ENCODE measurements around the gene AGK.
"Not testable (repeated sequence)": the region's sequence is repeated elsewhere in the genome, so short reads cannot be mapped to it uniquely, and the experiment has no call there.

The AGK gene

DNA sequence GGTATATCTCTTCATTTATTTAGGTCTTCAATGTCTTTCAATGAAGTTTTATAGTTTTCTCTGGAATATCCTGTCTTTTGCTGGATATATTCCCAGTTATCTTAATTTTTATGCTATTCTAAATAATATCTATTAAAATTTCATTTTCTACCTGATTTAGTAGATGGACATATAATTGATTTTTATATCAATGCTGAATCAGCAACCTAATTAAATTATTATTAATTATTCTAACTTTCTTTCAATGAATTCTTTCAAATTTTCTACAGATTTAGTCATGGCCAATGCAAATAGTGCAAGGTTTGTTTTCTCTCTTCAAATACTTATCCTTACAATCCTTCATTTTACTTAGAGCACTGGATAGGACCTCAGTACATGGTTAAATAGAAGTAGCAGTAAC lies 94.0 kb downstream of the AGK start:
- H3K27me3 ChIP-seq (ENCODE audit: insufficient read depth, poor library complexity, severe bottlenecking) = no peaks in the 10 kb centered on the region
- no peak overlapping the region for H3K4me3 ChIP-seq (replicated peaks; ENCODE audit: insufficient read depth, low read length)
- no peak for DNase-seq (ENCODE audit: low read depth in 1 of 2, low spot score in 1 of 2)
- TF ChIP-seq, protein P1, sequence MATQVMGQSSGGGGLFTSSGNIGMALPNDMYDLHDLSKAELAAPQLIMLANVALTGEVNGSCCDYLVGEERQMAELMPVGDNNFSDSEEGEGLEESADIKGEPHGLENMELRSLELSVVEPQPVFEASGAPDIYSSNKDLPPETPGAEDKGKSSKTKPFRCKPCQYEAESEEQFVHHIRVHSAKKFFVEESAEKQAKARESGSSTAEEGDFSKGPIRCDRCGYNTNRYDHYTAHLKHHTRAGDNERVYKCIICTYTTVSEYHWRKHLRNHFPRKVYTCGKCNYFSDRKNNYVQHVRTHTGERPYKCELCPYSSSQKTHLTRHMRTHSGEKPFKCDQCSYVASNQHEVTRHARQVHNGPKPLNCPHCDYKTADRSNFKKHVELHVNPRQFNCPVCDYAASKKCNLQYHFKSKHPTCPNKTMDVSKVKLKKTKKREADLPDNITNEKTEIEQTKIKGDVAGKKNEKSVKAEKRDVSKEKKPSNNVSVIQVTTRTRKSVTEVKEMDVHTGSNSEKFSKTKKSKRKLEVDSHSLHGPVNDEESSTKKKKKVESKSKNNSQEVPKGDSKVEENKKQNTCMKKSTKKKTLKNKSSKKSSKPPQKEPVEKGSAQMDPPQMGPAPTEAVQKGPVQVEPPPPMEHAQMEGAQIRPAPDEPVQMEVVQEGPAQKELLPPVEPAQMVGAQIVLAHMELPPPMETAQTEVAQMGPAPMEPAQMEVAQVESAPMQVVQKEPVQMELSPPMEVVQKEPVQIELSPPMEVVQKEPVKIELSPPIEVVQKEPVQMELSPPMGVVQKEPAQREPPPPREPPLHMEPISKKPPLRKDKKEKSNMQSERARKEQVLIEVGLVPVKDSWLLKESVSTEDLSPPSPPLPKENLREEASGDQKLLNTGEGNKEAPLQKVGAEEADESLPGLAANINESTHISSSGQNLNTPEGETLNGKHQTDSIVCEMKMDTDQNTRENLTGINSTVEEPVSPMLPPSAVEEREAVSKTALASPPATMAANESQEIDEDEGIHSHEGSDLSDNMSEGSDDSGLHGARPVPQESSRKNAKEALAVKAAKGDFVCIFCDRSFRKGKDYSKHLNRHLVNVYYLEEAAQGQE (IDR thresholded peaks at IDR 0.05; ENCODE audit: insufficient replicate concordance, low read depth) = no peak
- TF ChIP-seq, protein P2, sequence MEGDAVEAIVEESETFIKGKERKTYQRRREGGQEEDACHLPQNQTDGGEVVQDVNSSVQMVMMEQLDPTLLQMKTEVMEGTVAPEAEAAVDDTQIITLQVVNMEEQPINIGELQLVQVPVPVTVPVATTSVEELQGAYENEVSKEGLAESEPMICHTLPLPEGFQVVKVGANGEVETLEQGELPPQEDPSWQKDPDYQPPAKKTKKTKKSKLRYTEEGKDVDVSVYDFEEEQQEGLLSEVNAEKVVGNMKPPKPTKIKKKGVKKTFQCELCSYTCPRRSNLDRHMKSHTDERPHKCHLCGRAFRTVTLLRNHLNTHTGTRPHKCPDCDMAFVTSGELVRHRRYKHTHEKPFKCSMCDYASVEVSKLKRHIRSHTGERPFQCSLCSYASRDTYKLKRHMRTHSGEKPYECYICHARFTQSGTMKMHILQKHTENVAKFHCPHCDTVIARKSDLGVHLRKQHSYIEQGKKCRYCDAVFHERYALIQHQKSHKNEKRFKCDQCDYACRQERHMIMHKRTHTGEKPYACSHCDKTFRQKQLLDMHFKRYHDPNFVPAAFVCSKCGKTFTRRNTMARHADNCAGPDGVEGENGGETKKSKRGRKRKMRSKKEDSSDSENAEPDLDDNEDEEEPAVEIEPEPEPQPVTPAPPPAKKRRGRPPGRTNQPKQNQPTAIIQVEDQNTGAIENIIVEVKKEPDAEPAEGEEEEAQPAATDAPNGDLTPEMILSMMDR (IDR thresholded peaks at IDR 0.05; ENCODE audit: insufficient read depth, low read length) = no peak
- TF ChIP-seq GABPA (IDR thresholded peaks at IDR 0.05; ENCODE audit: low read depth) = no peak
- no peak for TF ChIP-seq SPI1 (IDR thresholded peaks at IDR 0.05; ENCODE audit: borderline replicate concordance, low read depth)
- no peak for TF ChIP-seq POLR2AphosphoS5 (IDR thresholded peaks at IDR 0.05; ENCODE audit: low read depth)
- no peak overlapping the region for H3K27ac ChIP-seq (replicated peaks)

DNA sequence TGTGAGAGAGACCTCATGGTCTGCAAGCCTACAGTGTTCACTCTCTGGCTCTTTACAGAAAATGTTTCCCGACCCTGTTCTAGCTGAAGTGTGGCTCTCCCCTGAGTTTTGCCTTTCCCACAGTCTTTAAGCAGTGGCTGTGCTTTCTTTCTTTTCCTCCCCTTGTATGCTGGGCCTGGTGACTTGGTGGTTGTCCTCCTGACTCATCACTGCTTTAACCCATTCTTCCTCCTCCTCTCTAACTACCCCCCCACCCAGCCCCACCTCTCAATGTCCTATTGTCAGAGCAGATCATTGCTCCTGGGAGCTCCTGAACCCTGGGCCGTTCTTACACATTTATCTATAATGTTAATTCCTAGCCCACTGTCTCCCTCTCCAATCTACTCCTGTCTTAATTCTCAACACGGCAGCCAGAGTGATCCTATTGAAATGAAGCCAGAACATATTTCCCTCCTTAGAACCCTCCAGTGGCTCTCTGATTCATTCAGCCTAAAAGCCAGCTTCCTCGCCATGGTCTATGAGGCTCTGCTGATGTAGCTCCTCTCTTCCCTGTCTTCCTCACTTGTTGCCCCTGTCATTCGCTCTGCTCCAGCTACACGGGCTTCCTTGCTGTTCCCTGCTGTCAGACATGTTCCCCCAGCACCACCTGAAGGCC lies 95.7 kb downstream of the AGK start:
- TF ChIP-seq SPI1 (IDR thresholded peaks at IDR 0.05; ENCODE audit: borderline replicate concordance, low read depth) = no peak
- TF ChIP-seq, protein P2 (IDR thresholded peaks at IDR 0.05; ENCODE audit: insufficient read depth, low read length) = no peak
- TF ChIP-seq GABPA (IDR thresholded peaks at IDR 0.05; ENCODE audit: low read depth) = no peak
- TF ChIP-seq, protein P1 (IDR thresholded peaks at IDR 0.05; ENCODE audit: insufficient replicate concordance, low read depth) = no peak
- no peak for TF ChIP-seq POLR2AphosphoS5 (IDR thresholded peaks at IDR 0.05; ENCODE audit: low read depth)
- Histone ChIP-seq H3K4me3 (replicated peaks; ENCODE audit: insufficient read depth, low read length) (no peak overlapping the region), H3K27ac (replicated peaks) (no peak overlapping the region), H3K27me3 (ENCODE audit: insufficient read depth, poor library complexity, severe bottlenecking) (no peaks in the 10 kb centered on the region)
- no peak for DNase-seq (ENCODE audit: low read depth in 1 of 2, low spot score in 1 of 2)

DNA sequence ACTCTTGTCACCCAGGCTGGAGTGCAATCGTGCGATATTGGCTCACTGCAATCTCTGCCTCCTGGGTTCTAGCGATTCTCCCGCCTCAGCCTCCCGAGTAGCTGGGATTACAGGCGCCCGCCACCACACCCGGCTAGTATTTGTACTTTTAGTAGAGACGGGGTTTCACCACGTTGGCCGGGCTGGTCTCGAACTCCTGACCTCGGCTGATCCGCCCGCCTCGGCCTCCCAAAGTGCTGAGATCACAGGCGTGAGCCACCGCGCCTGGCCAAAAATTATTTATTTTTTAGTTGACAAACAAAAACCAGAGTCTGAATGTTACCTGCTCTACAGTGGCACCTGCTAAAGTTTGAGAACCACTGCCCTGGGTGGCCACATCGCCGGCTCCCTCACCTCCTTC lies 96.5 kb downstream of the AGK start:
- H3K27ac ChIP-seq (replicated peaks); DNase-seq (ENCODE audit: low read depth in 1 of 2, low spot score in 1 of 2); H3K27me3 ChIP-seq (ENCODE audit: insufficient read depth, poor library complexity, severe bottlenecking); H3K4me3 ChIP-seq (replicated peaks; ENCODE audit: insufficient read depth, low read length): not testable (repeated sequence)

DNA sequence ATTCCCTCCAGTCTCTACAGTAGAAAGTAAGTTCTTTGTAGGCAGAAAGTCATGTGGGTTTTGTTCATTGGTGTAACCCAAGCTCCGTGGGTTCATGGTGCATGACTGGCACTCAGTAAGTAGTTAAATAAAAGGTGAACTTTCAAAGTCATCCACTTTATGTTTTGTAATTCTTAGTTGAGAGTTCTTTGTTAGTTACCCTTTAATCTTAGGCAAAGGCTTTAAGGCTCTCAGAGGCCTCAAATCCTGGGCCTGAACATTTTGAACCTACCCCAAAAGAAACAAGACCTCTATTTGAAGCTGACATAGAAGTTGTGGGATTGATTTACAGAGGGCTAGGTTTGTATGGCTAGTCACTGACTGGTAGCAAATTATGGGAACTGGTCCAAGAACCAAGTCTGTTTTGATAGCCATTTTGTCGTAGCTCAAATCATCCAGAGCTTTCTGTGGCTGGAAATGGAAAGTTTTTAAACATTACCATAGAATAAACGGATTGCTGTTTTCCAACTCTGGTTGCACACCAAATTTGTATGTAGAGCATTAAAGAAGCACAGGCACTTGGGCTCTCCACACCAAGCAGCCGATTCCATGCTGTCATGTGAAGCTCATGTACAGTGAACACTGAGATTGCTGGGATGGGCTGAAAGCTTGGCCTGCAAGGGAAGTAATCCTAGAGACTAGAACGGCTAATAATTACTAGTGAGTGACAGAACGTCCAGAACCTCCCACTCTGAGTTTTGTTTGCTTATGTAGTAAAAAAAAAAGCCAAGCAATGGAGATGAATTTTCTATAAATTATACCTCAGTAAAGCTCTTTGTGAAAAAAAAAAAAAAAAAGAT lies 97.3 kb downstream of the AGK start:
- TF ChIP-seq POLR2AphosphoS5 (IDR thresholded peaks at IDR 0.05; ENCODE audit: low read depth) (no peak), GABPA (IDR thresholded peaks at IDR 0.05; ENCODE audit: low read depth) (no peak), SPI1 (IDR thresholded peaks at IDR 0.05; ENCODE audit: borderline replicate concordance, low read depth) (no peak)
- TF ChIP-seq, protein P2 (IDR thresholded peaks at IDR 0.05; ENCODE audit: insufficient read depth, low read length) = no peak
- TF ChIP-seq, protein P1 (IDR thresholded peaks at IDR 0.05; ENCODE audit: insufficient replicate concordance, low read depth) = no peak
- Histone ChIP-seq H3K27me3 (ENCODE audit: insufficient read depth, poor library complexity, severe bottlenecking) (no peaks in the 10 kb centered on the region), H3K4me3 (replicated peaks; ENCODE audit: insufficient read depth, low read length) (no peak overlapping the region), H3K27ac (replicated peaks) (no peak overlapping the region)
- DNase-seq (ENCODE audit: low read depth in 1 of 2, low spot score in 1 of 2) = no peak

Measured in HL-60 (cell line).